ENCODE measurements around the gene CX3CR1.

- no peak for TF ChIP-seq CTCF (IDR thresholded peaks at IDR 0.05; ENCODE audit: insufficient read depth, low read length)
- TF ChIP-seq GABPA (IDR thresholded peaks at IDR 0.05; ENCODE audit: low read depth) = no peak
Measured at GRCh38 chr3:39289107-39289506, 9.3 kb upstream of the CX3CR1 start.
